ENCODE measurements around the gene PARD6A.

DNA sequence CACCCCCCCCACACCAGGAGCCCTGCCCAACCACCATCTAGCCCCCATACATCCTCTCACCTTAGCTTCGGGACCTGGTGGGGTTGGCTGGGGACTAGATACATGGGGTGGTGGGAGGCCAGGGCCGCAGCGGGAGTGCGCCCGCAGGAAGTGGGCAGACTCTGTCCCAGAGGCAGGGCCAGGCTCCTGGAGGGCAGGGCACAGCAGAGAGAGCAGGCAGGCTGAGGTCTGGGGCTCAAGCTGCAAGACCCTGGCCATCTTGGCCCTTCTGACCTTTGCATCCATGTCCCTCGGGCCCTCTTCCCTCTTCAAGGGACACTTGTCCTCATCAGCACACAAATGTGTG lies 3.1 kb downstream of the PARD6A start:
- TF ChIP-seq, protein P1, sequence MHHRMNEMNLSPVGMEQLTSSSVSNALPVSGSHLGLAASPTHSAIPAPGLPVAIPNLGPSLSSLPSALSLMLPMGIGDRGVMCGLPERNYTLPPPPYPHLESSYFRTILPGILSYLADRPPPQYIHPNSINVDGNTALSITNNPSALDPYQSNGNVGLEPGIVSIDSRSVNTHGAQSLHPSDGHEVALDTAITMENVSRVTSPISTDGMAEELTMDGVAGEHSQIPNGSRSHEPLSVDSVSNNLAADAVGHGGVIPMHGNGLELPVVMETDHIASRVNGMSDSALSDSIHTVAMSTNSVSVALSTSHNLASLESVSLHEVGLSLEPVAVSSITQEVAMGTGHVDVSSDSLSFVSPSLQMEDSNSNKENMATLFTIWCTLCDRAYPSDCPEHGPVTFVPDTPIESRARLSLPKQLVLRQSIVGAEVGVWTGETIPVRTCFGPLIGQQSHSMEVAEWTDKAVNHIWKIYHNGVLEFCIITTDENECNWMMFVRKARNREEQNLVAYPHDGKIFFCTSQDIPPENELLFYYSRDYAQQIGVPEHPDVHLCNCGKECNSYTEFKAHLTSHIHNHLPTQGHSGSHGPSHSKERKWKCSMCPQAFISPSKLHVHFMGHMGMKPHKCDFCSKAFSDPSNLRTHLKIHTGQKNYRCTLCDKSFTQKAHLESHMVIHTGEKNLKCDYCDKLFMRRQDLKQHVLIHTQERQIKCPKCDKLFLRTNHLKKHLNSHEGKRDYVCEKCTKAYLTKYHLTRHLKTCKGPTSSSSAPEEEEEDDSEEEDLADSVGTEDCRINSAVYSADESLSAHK (tag by site-specific recombination; IDR thresholded peaks at IDR 0.05), result no peak
- TF ChIP-seq ZNF416 (tag by site-specific recombination; IDR thresholded peaks at IDR 0.05) (no peak), CTCF (tag by site-specific recombination; IDR thresholded peaks at IDR 0.05) (no peak)
- TF ChIP-seq, protein P2, sequence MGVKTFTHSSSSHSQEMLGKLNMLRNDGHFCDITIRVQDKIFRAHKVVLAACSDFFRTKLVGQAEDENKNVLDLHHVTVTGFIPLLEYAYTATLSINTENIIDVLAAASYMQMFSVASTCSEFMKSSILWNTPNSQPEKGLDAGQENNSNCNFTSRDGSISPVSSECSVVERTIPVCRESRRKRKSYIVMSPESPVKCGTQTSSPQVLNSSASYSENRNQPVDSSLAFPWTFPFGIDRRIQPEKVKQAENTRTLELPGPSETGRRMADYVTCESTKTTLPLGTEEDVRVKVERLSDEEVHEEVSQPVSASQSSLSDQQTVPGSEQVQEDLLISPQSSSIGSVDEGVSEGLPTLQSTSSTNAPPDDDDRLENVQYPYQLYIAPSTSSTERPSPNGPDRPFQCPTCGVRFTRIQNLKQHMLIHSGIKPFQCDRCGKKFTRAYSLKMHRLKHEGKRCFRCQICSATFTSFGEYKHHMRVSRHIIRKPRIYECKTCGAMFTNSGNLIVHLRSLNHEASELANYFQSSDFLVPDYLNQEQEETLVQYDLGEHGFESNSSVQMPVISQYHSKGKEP (tag by site-specific recombination; IDR thresholded peaks at IDR 0.05), result no peak
